Amygdala (tissue), 56 donors: ENCODE data around the gene PRKAG2.
"Not testable (repeated sequence)": the region's sequence is repeated elsewhere in the genome, so short reads cannot be mapped to it uniquely, and the experiment has no call there.

ENCODE experiments used
- DNase-seq, 56 donors: peaks; one replicate each; lab custom pipeline; 2025; lab: John Stamatoyannopoulos, UW

Gene PRKAG2

DNA sequence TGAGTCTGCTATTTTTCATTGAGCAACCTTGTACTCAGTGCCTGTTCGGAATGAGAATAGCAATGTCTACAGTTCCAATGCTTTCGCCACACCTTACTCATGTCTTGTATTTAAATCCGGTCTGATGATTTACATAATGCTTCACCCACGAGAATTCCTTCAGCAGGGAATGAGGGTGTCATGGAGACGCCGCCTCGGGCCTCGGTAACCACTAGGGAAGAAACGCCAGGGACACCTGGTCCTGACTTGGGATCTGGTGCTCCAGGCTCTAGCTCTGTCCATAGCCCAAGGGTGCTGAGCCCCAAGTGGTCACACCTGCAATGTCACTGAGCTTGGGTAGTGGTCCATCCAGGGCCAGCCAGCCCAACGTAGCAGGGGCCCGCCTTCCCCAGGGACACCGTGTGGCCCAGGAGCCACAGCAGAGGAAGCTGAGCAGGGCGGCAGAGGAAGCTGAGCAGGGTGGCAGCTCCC, 37.4 kb downstream of the PRKAG2 start:
- no peak for DNase-seq

DNA sequence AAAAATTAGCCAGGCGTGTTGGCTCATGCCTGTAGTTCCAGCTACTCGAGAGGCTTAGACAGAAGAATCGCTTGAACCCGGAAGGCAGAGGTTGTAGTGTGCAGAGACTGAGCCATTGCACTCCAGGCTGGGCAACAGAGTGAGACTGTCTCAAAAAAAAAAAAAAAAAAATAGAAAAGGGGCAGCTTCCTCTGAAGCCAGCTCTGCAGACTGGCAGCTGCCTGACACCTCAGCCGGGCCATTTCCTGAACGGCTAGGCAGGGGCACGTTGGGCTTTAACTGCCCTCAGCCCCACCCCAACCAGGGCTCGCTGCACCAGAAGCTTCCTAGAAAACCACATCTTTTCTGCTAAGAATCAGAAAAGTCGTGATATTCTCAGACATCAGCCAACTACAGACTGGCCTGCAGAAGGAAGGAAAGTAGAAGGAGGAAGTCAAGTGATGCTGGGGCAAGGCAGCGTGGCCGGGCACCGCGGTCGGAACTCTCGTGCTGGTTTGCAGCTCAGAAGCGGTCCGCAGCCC, 38.0 kb downstream of the PRKAG2 start:
- peak in 11 of 56 donors; percentile 3 to 70 (median 35) for DNase-seq

DNA sequence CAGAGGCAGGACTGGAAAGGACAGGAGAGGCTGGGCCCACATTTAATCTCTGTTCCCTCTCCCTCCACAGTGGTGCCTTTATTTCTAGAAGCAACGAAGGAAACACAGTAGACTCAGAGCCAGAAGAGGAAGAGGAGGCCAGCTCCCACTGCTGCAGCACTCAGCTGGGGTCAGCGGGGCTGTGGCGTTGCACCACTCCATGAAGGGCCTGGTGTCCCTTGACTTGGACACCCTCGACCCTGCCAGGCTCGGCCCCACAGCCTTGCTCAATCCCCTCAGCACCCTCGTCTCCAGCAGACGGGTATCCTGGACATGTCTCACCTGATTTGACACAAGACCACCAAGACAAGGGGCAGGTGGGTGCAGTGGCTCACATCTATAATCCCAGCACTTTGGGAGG, 38.8 kb downstream of the PRKAG2 start:
- no peak for DNase-seq

DNA sequence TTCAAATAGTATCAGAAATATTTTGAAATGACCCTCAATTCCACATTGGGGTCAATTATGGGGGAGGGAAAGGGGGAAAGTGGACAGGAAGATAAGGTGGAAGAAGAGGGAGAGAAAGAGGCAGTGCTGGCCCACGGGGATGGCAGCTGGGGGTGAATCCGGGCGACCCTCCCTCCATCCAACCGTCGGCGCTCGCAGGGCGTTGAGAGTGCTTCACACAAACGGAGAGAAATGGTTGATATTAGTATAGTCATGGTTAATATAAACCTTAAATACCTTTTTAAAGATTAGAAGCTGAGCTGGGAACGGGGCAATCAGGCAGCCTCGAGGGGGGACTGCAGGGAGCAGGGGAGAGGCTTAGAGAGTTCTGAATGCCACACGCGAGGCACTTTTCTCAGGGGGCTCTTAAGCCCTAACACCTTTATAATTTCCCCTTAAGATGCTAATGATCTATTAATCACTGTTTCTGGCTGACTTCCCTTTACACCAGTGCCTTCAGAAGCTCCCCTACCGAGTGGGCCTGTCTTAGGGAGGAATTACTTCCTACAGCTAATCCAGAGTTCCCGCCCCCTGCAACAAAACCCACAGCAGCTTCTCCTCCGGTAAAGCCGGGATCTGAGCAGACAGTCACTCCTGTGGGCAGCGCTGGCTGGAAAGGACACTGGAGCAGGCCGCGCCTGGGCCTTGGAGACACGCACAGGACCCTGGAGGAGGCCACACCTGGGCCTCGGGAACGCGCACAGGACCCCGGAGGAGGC, 39.5 kb downstream of the PRKAG2 start:
- peak in 4 of 56 donors; percentile 15 to 27 (median 16) for DNase-seq

DNA sequence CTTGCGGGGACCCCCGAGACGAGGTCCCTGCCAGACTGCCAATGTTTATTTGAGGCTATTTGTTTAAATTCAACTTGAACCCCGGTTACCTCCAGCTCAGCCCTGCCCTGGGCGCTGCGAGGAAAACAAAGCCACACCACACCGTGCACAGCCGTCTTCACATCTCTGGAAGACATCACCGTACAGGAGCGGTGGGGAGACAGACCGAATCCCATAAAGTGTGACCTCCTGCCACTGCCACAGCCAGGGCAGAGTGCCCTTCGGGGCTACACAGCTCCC, 40.0 kb downstream of the PRKAG2 start:
- DNase-seq: no peak

GRCh38 chr7:151836191-151836926, 40.6 kb downstream of the PRKAG2 start:
- no peak for DNase-seq

- no peak for DNase-seq
Measured at GRCh38 chr7:151835636-151836035, 41.3 kb downstream of the PRKAG2 start.

- DNase-seq: no peak
Measured at GRCh38 chr7:151834271-151835035, 42.5 kb downstream of the PRKAG2 start.

- DNase-seq: no peak
Measured at GRCh38 chr7:151833691-151834090, 43.2 kb downstream of the PRKAG2 start.

DNA sequence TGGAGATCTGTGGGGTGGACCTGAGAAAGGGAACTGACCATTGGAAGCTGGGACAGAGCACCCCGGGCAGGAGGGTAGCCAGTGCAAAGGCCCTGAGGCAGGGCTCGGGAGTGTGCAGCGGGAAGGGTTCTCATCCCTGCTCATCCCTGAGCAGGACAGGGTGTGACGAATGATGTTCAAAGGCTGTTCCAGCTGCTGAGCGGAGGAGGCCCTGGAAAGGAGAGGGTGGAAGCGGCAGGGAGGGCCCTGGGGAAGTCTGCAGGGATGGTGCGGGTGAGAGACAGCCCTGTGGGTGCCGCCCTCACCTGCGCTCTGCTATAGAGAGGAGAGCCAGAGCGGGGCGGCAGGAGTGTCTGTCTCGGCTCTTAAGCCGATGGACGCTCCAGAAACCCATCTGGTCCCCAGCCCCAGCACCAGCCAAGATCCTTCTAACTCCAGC, 43.7 kb downstream of the PRKAG2 start:
- no peak for DNase-seq

DNA sequence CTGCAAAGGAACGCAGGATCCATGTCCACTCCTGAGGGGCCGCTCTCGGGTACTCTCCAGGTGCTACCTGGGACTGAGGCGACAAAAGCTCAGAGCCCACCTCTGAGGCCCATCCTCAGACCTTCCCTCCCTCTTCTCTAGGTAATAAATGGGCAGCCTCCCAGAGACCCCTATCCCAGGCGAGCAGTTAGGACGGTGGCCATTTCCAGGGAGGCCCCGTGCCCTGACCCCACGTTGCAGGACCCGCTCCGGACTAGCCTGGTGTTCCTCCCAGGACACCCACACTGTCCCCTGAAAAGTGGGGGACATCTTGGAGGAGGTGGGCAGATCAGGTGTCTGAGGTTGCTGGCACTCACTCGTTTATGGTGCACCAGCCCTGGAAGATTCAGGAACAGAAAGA, 44.3 kb downstream of the PRKAG2 start:
- no peak for DNase-seq

- DNase-seq: no peak
Measured at GRCh38 chr7:151832138-151832537, 44.8 kb downstream of the PRKAG2 start.

GRCh38 chr7:151831606-151832005, 45.3 kb downstream of the PRKAG2 start:
- no peak for DNase-seq

DNA sequence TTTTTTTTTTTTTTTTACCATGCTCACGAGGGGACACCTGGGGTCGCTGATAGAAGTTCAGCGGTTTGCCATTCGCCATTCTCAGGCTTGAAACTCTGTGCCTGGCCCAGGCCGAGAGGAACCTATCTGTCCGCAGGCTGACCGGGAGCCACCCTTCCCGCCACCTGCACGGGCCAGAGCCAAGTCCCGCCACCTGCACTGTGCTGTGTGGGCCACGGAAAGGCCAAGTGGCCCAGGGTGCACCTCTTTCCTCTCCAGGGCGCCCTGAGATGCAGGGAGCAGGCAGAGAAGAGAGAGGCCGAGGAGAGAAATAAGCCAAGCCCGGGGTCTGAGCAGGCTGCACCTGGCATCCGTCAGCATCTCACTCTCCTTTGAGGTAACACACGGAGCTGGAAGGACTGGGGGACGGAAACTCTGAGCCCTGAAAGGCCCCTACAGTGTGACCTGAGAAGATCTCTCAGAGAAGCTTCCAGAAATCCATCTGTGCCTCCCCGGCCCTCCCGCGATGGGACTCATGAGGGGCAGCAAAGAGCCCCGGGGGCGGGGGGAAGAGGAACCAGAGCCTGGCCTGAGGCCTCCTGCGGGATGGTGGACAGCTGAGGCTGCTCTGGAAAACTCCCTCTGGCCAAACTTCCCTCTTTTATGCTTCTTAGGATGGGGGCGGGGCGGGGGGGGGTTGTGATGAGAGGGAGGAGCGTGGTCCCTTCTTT, 46.6 kb downstream of the PRKAG2 start:
- DNase-seq: no peak

DNA sequence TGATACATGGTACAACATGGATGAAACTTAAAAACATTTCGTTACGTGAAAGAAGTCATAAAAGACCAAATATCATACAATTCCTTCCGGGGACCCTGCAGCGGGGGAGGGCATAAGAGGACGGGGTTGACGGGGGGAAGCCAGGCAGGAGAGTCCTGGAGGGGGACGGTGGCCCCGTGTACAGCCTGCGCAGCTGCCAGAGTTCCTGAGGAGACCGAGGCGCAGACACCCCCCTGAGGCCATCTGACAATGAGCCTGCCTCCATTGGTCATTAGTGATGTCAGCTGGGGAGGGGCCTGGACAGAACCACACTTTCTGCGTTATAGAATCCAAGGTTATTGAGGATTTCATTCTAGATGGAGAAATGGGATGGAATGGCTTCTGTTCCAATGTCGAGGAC, 47.2 kb downstream of the PRKAG2 start:
- no peak for DNase-seq

DNA sequence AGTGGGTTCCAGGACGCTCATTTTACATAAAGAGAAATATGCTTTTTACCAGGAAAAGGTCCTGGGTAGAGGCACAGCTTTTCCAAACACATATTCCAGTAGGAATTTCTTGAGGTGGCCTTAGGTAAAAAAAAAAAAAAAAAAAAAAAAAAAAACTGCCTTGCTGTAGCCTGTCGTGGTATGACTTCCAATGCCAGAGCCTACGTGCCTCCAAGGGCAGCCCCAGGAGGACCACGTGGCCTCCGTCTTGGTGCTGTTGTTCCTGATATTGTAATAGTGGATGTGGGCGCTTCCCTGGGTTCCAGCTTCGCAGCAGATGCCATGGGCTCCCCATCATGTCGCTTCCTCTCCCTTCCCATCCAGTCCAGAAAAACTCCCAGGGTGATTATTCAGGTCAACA, 49.3 kb downstream of the PRKAG2 start:
- no peak for DNase-seq

GRCh38 chr7:151826316-151826715, 50.6 kb downstream of the PRKAG2 start:
- not testable (repeated sequence) for DNase-seq

- no peak for DNase-seq
Measured at GRCh38 chr7:151825721-151826120, 51.2 kb downstream of the PRKAG2 start.

DNA sequence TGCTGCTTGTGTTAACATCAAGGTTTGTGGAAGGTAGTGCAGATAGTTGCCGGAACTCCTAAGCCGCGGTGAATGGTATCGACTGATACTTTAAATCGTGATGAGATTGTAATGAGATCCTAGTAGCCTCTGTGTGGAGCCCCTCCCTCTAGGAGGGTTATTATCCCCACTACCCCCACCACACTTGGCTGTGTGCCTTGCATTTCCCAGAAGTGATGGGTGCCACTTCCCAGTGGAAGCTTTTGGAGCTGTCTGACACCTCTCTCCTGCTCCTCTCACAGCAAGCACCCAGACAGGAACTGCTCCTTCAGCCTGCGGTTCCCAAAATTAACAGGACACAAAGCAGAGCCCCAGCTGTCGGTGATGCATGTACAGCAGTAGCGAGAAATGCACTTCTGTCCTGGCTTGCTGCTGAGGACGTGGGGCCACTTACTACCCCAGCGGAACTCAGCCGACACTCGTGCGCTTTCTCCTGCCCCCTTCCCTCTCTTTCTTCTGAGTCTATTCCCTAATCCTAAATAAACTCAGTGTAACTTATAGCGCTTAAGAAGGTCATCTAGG, 52.5 kb downstream of the PRKAG2 start:
- DNase-seq: no peak
